Suprapubic skin (tissue), 4 donors: ENCODE results near the gene POPDC2.

Experiments used
- POLR2A ChIP-seq, 2 donors: fragments of 450-650 bp; IDR thresholded peaks; one replicate each; pipeline ENCODE4 v1.6.1; 2017; ENCODE audit warnings: antibody characterized with exemption in 2 of 2, mild to moderate bottlenecking in 2 of 2, moderate library complexity in 2 of 2
- POLR2AphosphoS5 ChIP-seq, 3 donors: sonication (generic); formaldehyde crosslinking; IDR thresholded peaks; one replicate each; pipeline ENCODE4 v1.6.1; 2017; ENCODE audit warnings: antibody characterized with exemption in 3 of 3
- TF ChIP-seq, protein P1 (sequence below), 2 donors: fragments of 200-600 bp in 1 of 2; fragments of 450-650 bp in 1 of 2; sonication (generic) in 1 of 2; IDR thresholded peaks; one replicate each; pipeline ENCODE4 v1.5.1; 2016 to 2019; ENCODE audit warnings: antibody characterized with exemption in 2 of 2, mild to moderate bottlenecking in 1 of 2, moderate library complexity in 1 of 2

DNA sequence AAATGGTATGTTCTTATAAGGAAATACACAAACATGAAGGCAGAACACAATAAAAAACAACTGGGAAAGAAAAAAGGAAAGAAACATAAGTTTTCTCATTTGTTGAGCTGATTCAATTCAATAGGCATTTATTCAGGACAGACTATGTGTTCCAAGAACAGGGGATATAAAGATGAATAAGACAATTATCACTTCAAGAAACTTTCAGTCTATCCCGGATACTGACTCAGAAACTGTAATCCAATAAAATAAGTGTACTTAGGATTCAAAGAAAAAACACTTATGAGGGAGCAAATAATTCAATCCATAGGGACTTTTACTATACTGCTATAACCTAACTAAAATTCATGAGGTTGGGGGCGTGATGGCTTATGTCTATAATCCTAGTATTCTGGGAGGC, 3.5 kb upstream of the POPDC2 start:
- TF ChIP-seq POLR2AphosphoS5 (IDR thresholded peaks at IDR 0.05) (no peak), POLR2A (IDR thresholded peaks at IDR 0.05) (no peak)
- TF ChIP-seq, protein P1, sequence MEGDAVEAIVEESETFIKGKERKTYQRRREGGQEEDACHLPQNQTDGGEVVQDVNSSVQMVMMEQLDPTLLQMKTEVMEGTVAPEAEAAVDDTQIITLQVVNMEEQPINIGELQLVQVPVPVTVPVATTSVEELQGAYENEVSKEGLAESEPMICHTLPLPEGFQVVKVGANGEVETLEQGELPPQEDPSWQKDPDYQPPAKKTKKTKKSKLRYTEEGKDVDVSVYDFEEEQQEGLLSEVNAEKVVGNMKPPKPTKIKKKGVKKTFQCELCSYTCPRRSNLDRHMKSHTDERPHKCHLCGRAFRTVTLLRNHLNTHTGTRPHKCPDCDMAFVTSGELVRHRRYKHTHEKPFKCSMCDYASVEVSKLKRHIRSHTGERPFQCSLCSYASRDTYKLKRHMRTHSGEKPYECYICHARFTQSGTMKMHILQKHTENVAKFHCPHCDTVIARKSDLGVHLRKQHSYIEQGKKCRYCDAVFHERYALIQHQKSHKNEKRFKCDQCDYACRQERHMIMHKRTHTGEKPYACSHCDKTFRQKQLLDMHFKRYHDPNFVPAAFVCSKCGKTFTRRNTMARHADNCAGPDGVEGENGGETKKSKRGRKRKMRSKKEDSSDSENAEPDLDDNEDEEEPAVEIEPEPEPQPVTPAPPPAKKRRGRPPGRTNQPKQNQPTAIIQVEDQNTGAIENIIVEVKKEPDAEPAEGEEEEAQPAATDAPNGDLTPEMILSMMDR (IDR thresholded peaks at IDR 0.05), result no peak
